ENCODE data around the gene AHNAK.

GRCh38 chr11:62577046-62577714 lies 30.6 kb upstream of the AHNAK start:
- no peak for TF ChIP-seq CTCF (IDR thresholded peaks at IDR 0.05)
- TF ChIP-seq EP300 (IDR thresholded peaks at IDR 0.05), result no peak
- TF ChIP-seq POLR2A (IDR thresholded peaks at IDR 0.05), result no peak
- peak; percentile 37 for TF ChIP-seq POLR2AphosphoS5 (IDR thresholded peaks at IDR 0.05)

Data from gastroesophageal sphincter (tissue), 3 donors.